Activated naive CD4-positive, alpha-beta T cell (primary cell): ENCODE measurements around the gene PMP22.
"Not testable (repeated sequence)": the region's sequence is repeated elsewhere in the genome, so short reads cannot be mapped to it uniquely, and the experiment has no call there.

Source experiments
- DNase-seq, 4 experiments: peaks; one replicate each; lab custom pipeline; 2025; lab: John Stamatoyannopoulos, UW

The PMP22 gene

GRCh38 chr17:15210247-15210646 lies 54.9 kb downstream of the PMP22 start:
- DNase-seq = no peak

- not testable (repeated sequence) for DNase-seq
Observed at GRCh38 chr17:15203062-15203461, 62.1 kb downstream of the PMP22 start.

- not testable (repeated sequence) for DNase-seq
Observed at GRCh38 chr17:15200574-15200973, 64.6 kb downstream of the PMP22 start.

DNA sequence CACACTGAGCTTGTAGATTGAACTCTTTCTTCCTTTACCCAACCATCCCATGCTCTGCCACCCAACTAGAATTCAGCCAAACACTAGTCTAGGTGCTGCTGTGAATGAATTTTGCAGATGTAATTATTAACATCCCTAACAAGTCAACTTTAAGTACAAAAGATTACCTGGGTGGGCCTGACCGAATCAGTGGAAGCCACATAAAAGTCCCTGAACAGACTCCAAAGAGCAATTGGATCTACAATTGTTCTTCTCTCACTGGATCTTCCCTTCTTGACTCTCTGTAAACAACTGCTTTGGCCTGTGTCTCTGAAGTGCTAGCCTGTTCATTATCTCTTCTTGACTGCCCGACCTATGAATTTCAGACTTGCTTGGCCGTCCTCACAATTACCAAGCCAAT lies 67.9 kb downstream of the PMP22 start:
- no peak for DNase-seq

- DNase-seq = no peak
Observed at GRCh38 chr17:15194859-15195277, 70.3 kb downstream of the PMP22 start.

- DNase-seq = no peak
Observed at GRCh38 chr17:15185625-15185991, 79.5 kb downstream of the PMP22 start.

GRCh38 chr17:15184872-15185624 lies 80.1 kb downstream of the PMP22 start:
- DNase-seq = no peak

GRCh38 chr17:15181816-15182215 lies 83.3 kb downstream of the PMP22 start:
- DNase-seq = no peak

DNA sequence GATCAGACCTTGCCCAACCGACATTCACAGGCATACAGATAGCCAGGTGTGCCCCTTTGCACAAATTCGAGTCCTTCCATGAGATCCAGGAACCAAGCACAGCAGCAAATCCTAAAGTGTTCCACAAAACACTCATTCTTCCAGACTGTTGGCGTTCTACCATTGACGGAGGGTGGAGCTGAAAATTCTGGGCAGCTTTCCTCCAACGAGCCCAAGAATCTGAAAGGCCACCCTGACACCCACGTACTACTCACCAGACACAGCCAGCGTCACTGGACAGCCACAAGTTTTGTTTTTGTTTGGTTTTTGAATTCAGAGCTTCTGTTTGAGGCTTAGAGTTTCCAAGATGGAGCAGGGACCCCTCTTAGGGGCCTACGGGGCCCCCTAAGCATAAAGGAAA lies 83.8 kb downstream of the PMP22 start:
- no peak for DNase-seq

- DNase-seq = no peak
Observed at GRCh38 chr17:15180121-15180561, 85.0 kb downstream of the PMP22 start.
